Measurements from ENCODE around the gene ANKS3. TPM values are rescaled to one million over a fixed set of nuclear protein-coding genes. Genes with fewer than 3 reads are reported as not detected.

Gene ANKS3
- total RNA-seq, 1 experiment from 2014 or later, result 25.5 TPM

- ChIA-PET POLR2A (no interaction called here), RAD21 (ENCODE audit: low non-redundant PET in 1 of 2, low total read pairs in 2 of 2, uncharacterized antibody in 2 of 2, unreplicated experiment in 2 of 2) (interaction anchor here in 1 of 2 experiments (0.6 kb wide), 1 partner anchor 101 kb away, joined by 3 read pairs; no protein-coding TSS in a partner anchor), CTCF (interaction anchor here (0.5 to 1.3 kb wide), 7 partner anchors 16 to 308 kb away, joined by 3 to 5 read pairs (median 3); partner anchors contain the start of genes MGRN1 and SEC14L5)
- Histone ChIP-seq H3K9ac (ENCODE audit: low read length) (no peak overlapping the region), H3K27ac (ENCODE audit: low read depth, low read length) (no peak overlapping the region), H4K20me1 (ENCODE audit: insufficient read depth) (no peaks in the 10 kb centered on the region), H2AFZ (ENCODE audit: low read depth, low read length, poor library complexity, severe bottlenecking) (no peak overlapping the region), H3K4me1 (ENCODE audit: control insufficient read depth in 1 of 2, insufficient read depth in 2 of 2, low read length in 2 of 2) (peaks cover 2 to 8% of the 10 kb centered on the region in 2 experiments; a peak in 3 of 4 replicates), H3K27me3 (ENCODE audit: insufficient read depth, low read length) (no peaks in the 10 kb centered on the region), H3K79me2 (ENCODE audit: insufficient read depth, low read length) (peaks cover 42% of the 10 kb centered on the region), H3K9me3 (ENCODE audit: control insufficient read depth in 1 of 2, insufficient read depth in 1 of 2, low read depth in 1 of 2, low read length in 2 of 2) (no peaks in the 10 kb centered on the region), H3K9me2 (ENCODE audit: insufficient read depth) (no peaks in the 10 kb centered on the region), H3K4me3 (replicated peaks in 1 of 2; ENCODE audit: low read depth in 1 of 2, low read length in 2 of 2) (no peak overlapping the region), H3K36me3 (ENCODE audit: control insufficient read depth in 1 of 2, insufficient read depth in 2 of 2, low read length in 2 of 2) (peaks cover 0 to 8% of the 10 kb centered on the region in 2 experiments; a peak in 2 of 4 replicates), H3K4me2 (ENCODE audit: low read length) (peak overlapping the region; percentile 19; the same call in 1 of the 2 replicates)
- no TSS peak for BruUV-seq (replicated peaks)
- intact Hi-C loops (cut with micrococcal nuclease), result loop anchor here (10.0 kb wide), 1 partner anchor 135 kb away; no protein-coding TSS in a partner anchor
- ATAC-seq (no peak), DNase-seq (ENCODE audit: low read depth, low spot score) (no peak)
- TF ChIP-seq TCF7L2 (IDR thresholded peaks at IDR 0.05; ENCODE audit: borderline replicate concordance, extremely low read depth, insufficient read depth, insufficient read length) (no peak), ATF3 (IDR thresholded peaks at IDR 0.05) (no peak), REST (IDR thresholded peaks at IDR 0.05; ENCODE audit: low read depth) (no peak), MAX (IDR thresholded peaks at IDR 0.05) (no peak), JUND (IDR thresholded peaks at IDR 0.05) (no peak), SIN3A (IDR thresholded peaks at IDR 0.05; ENCODE audit: low read depth) (no peak)
Observed at GRCh38 chr16:4649744-4650442, 84.2 kb downstream of the ANKS3 start.
